HepG2 (cell line): ENCODE results near the gene CDC34. TPM values are rescaled to one million over a fixed set of nuclear protein-coding genes. Genes with fewer than 3 reads are reported as not detected.

Source experiments
- CEBPB ChIP-seq: IDR thresholded peaks from 2 replicates; pipeline ENCODE4 v1.6.1; 2011; ENCODE audit warnings: low read depth, low read length, improper control_type of control experiment, borderline replicate concordance
- EEA1 ChIP-seq: sonication (generic); formaldehyde crosslinking; IDR thresholded peaks from 2 replicates; pipeline ENCODE4 v1.5.1; 2020; ENCODE audit warnings: mild to moderate bottlenecking, missing genetic modification reagents, borderline replicate concordance
- ESRRA ChIP-seq: sonication (generic); formaldehyde crosslinking; IDR thresholded peaks from 2 replicates; pipeline ENCODE4 v1.5.1; 2020; ENCODE audit warnings: mild to moderate bottlenecking, low read depth, missing genetic modification reagents
- ETS1 ChIP-seq: sonication (generic); formaldehyde crosslinking; IDR thresholded peaks from 2 replicates; pipeline ENCODE4 v1.4.0; 2020; ENCODE audit warnings: missing genetic modification reagents
- HCFC1 ChIP-seq: fragments of 150-350 bp; IDR thresholded peaks from 2 replicates; pipeline ENCODE4 v1.6.1; 2014; ENCODE audit warnings: low read depth, low read length
- MEF2D ChIP-seq: sonication (generic); formaldehyde crosslinking; IDR thresholded peaks from 2 replicates; pipeline ENCODE4 v1.5.1; 2020; ENCODE audit warnings: mild to moderate bottlenecking, missing genetic modification reagents
- NFYC ChIP-seq: IDR thresholded peaks from 2 replicates; pipeline ENCODE4 v1.6.1; 2016; ENCODE audit warnings: missing genetic modification reagents, missing compliant biosample characterization
- PHF20 ChIP-seq: sonication (generic); formaldehyde crosslinking; IDR thresholded peaks from 2 replicates; pipeline ENCODE4 v1.5.0; 2020; ENCODE audit warnings: mild to moderate bottlenecking, missing genetic modification reagents
- PHF8 ChIP-seq: sonication (generic); formaldehyde crosslinking; IDR thresholded peaks from 2 replicates; pipeline ENCODE4 v1.5.0; 2020; ENCODE audit warnings: missing genetic modification reagents
- TCF12 ChIP-seq, 2 experiments: fragments of 450-650 bp in 1 of 2; sonication (generic) in 1 of 2; formaldehyde crosslinking in 1 of 2; IDR thresholded peaks; 2 replicates each; pipeline versions ENCODE4 v1.6.1 to v1.8.0; 2017 to 2022; ENCODE audit warnings: antibody characterized with exemption in 1 of 2, mild to moderate bottlenecking in 1 of 2, missing genetic modification reagents in 1 of 2, moderate library complexity in 1 of 2
- THAP7 ChIP-seq: sonication (generic); formaldehyde crosslinking; IDR thresholded peaks from 2 replicates; pipeline ENCODE4 v1.8.1; 2023; ENCODE audit warnings: mild to moderate bottlenecking, missing genetic modification reagents
- THRA ChIP-seq: sonication (generic); formaldehyde crosslinking; IDR thresholded peaks from 2 replicates; pipeline ENCODE4 v1.4.0; 2020; ENCODE audit warnings: missing genetic modification reagents, borderline replicate concordance
- UBTF ChIP-seq: sonication (generic); formaldehyde crosslinking; IDR thresholded peaks from 2 replicates; pipeline ENCODE4 v1.4.0; 2020; ENCODE audit warnings: mild to moderate bottlenecking, missing genetic modification reagents
- ZBTB43 ChIP-seq: sonication (generic); formaldehyde crosslinking; conservative IDR thresholded peaks from 2 replicates; pipeline ENCODE4 v1.4.0; 2020; ENCODE audit warnings: missing genetic modification reagents
- ZNF24 ChIP-seq: fragments of 450-650 bp; IDR thresholded peaks from 2 replicates; pipeline ENCODE4 v1.6.1; 2017; ENCODE audit warnings: antibody characterized with exemption, mild to moderate bottlenecking
- ZNF264 ChIP-seq: sonication (generic); formaldehyde crosslinking; IDR thresholded peaks from 2 replicates; pipeline ENCODE4 v1.4.0; 2020; ENCODE audit warnings: missing genetic modification reagents
- ZNF33B ChIP-seq: sonication (generic); formaldehyde crosslinking; IDR thresholded peaks from 2 replicates; pipeline ENCODE4 v1.5.1; 2020; ENCODE audit warnings: mild to moderate bottlenecking, missing genetic modification reagents
- ZNF513 ChIP-seq: sonication (generic); formaldehyde crosslinking; conservative IDR thresholded peaks from 2 replicates; pipeline ENCODE4 v1.5.0; 2020; ENCODE audit warnings: missing genetic modification reagents
- ZNF709 ChIP-seq: sonication (generic); formaldehyde crosslinking; IDR thresholded peaks from 2 replicates; pipeline ENCODE4 v1.5.0; 2020; ENCODE audit warnings: mild to moderate bottlenecking, missing genetic modification reagents
- ZSCAN22 ChIP-seq: sonication (generic); formaldehyde crosslinking; IDR thresholded peaks from 2 replicates; pipeline ENCODE4 v1.4.0; 2020; ENCODE audit warnings: mild to moderate bottlenecking, missing genetic modification reagents
- polyA plus RNA-seq, 8 experiments: library from polyadenylated mRNA; depleted of rRNA in 3 of 8; stranded (reverse) in 7 of 8; unstranded in 1 of 8; fragments of >200 nt; fragmentation: Illumina TruSeq in 4 of 8; extraction: Trizol in 4 of 8; gene quantifications; 2 replicates each; pipeline versions ENCODE4 v1.2.1 to v1.2.3, GENCODE V29; 2011 to 2016; ENCODE audit warnings: low read depth in 4 of 8, missing spikeins in 1 of 8, mixed read lengths in 1 of 8; ENCODE audit not compliant: insufficient read depth in 1 of 8
- total RNA-seq, 5 experiments: library from RNA; depleted of rRNA; stranded (reverse); fragments of >200 nt; fragmentation: Illumina TruSeq; extraction: Trizol; gene quantifications; 2 replicates each; pipeline ENCODE4 v1.2.3, GENCODE V29; 2016; ENCODE audit warnings: low read depth in 1 of 5

The CDC34 gene
- total and polyA plus RNA-seq, 2 of the 13 experiments (the other 11 are each of a cell fraction or from before 2014, with no cell fraction given): 138 to 150 TPM

- TF ChIP-seq UBTF (CRISPR knock-in tag): peak; percentile 50
- peak; percentile 66; the same call in 1 of the 2 replicates for TF ChIP-seq MEF2D (CRISPR knock-in tag)
- TF ChIP-seq PHF8 (CRISPR knock-in tag): peak; percentile 75
- 0 out of 2 replicates have a peak, but pooled peaks have one; percentile 20 for TF ChIP-seq ETS1 (CRISPR knock-in tag)
- TF ChIP-seq ESRRA (CRISPR knock-in tag): no peak; the same call in 1 of the 2 replicates
- TF ChIP-seq HCFC1: peak; percentile 81
- no peak for TF ChIP-seq NFYC (CRISPR knock-in tag)
- no peak for TF ChIP-seq THAP7 (CRISPR knock-in tag)
- 0 out of 2 replicates have a peak, but pooled peaks have one; percentile 23 for TF ChIP-seq PHF20 (CRISPR knock-in tag)
- 0 out of 2 replicates have a peak, but pooled peaks have one; percentile 49 for TF ChIP-seq ZNF513 (CRISPR knock-in tag)
- TF ChIP-seq THRA (CRISPR knock-in tag): 0 out of 2 replicates have a peak, but pooled peaks have one; percentile 5
- TF ChIP-seq EEA1: 0 out of 2 replicates have a peak, but pooled peaks have one; percentile 58
- peak; percentile 55; the same call in 1 of the 2 replicates for TF ChIP-seq ZNF709 (CRISPR knock-in tag)
- TF ChIP-seq ZNF24: no peak
- no peak for TF ChIP-seq CEBPB
- no peak for TF ChIP-seq ZSCAN22 (CRISPR knock-in tag)
- no peak for TF ChIP-seq ZNF33B (CRISPR knock-in tag)
- peak; percentile 7; the same call in 1 of the 2 replicates for TF ChIP-seq ZNF264 (CRISPR knock-in tag)
- TF ChIP-seq ZBTB43 (CRISPR knock-in tag): no peak
- no peak for TF ChIP-seq TCF12 (IDR thresholded peaks at IDR 0.05)
- 0 out of 2 replicates have a peak, but pooled peaks have one; percentile 34 for TF ChIP-seq TCF12 (CRISPR knock-in tag; IDR thresholded peaks at IDR 0.05)
These were observed 379 bp upstream of the CDC34 start (continued) for GRCh38 chr19:531009-531752.
